Esophagus squamous epithelium (tissue), 4 donors: Measurements from ENCODE around the gene SUPV3L1.

Experiments
- CTCF ChIP-seq, 6 experiments: fragments of 450-650 bp in 4 of 6; fragments of 200-600 bp in 2 of 6; sonication (generic) in 2 of 6; IDR thresholded peaks; one replicate each; pipeline ENCODE4 v1.5.1; 2016 to 2019; ENCODE audit warnings: antibody characterized with exemption in 6 of 6, mild to moderate bottlenecking in 4 of 6, moderate library complexity in 4 of 6
- POLR2A ChIP-seq, 4 donors: fragments of 450-650 bp; IDR thresholded peaks; one replicate each; pipeline ENCODE4 v1.6.1; 2017; ENCODE audit warnings: antibody characterized with exemption in 4 of 4, mild to moderate bottlenecking in 4 of 4, moderate library complexity in 3 of 4

GRCh38 chr10:69160809-69161241 lies 19.2 kb upstream of the SUPV3L1 start:
- no peak for TF ChIP-seq CTCF (IDR thresholded peaks at IDR 0.05)
- no peak for TF ChIP-seq POLR2A (IDR thresholded peaks at IDR 0.05)
